NCI-H2196 (cell line): ENCODE results near the gene NUDT14.

Source experiments
- DNase-seq: peaks from one replicate; lab custom pipeline; 2025; ENCODE audit not compliant: unreplicated experiment; lab: John Stamatoyannopoulos, UW

NUDT14 gene

GRCh38 chr14:105180592-105181548 lies at the start of gene NUDT14:
Gene NUDT14 (minus strand): TSS chr14:105181312. CDS start chr14:105181209, 103 bp downstream.
- DNase-seq = peak; percentile 44

GRCh38 chr14:105229099-105229655 lies 48.1 kb upstream of the NUDT14 start:
- no peak for DNase-seq

- no peak for DNase-seq
Measured at GRCh38 chr14:105228562-105228961, 47.5 kb upstream of the NUDT14 start.

GRCh38 chr14:105227346-105227745 lies 46.2 kb upstream of the NUDT14 start:
- no peak for DNase-seq

GRCh38 chr14:105226198-105226597 lies 45.1 kb upstream of the NUDT14 start:
- DNase-seq = no peak

GRCh38 chr14:105224845-105225570 lies 43.9 kb upstream of the NUDT14 start:
- no peak for DNase-seq

- DNase-seq = no peak
Measured at GRCh38 chr14:105223770-105224544, 42.8 kb upstream of the NUDT14 start.

GRCh38 chr14:105223260-105223659 lies 42.1 kb upstream of the NUDT14 start:
- DNase-seq = no peak

GRCh38 chr14:105221598-105222178 lies 40.6 kb upstream of the NUDT14 start:
- no peak for DNase-seq

GRCh38 chr14:105220699-105221597 lies 39.8 kb upstream of the NUDT14 start:
- no peak for DNase-seq

GRCh38 chr14:105219753-105220152 lies 38.6 kb upstream of the NUDT14 start:
- no peak for DNase-seq

- DNase-seq = no peak
Measured at GRCh38 chr14:105219043-105219612, 38.0 kb upstream of the NUDT14 start.

GRCh38 chr14:105218611-105219010 lies 37.5 kb upstream of the NUDT14 start:
- no peak for DNase-seq

- DNase-seq = no peak
Measured at GRCh38 chr14:105217774-105218173, 36.7 kb upstream of the NUDT14 start.

GRCh38 chr14:105216490-105217247 lies 35.6 kb upstream of the NUDT14 start:
- DNase-seq = no peak

GRCh38 chr14:105215602-105216001 lies 34.5 kb upstream of the NUDT14 start:
- DNase-seq = no peak

- no peak for DNase-seq
Measured at GRCh38 chr14:105214324-105214915, 33.3 kb upstream of the NUDT14 start.

- no peak for DNase-seq
Measured at GRCh38 chr14:105213361-105213760, 32.2 kb upstream of the NUDT14 start.
